ENCODE measurements around the gene PRR13.
"Not testable (repeated sequence)": the region's sequence is repeated elsewhere in the genome, so short reads cannot be mapped to it uniquely, and the experiment has no call there.

The PRR13 gene

GRCh38 chr12:53474077-53474476 lies 32.5 kb downstream of the PRR13 start:
- DNase-seq = no peak

GRCh38 chr12:53474819-53475218 lies 33.3 kb downstream of the PRR13 start:
- no peak for DNase-seq

DNA sequence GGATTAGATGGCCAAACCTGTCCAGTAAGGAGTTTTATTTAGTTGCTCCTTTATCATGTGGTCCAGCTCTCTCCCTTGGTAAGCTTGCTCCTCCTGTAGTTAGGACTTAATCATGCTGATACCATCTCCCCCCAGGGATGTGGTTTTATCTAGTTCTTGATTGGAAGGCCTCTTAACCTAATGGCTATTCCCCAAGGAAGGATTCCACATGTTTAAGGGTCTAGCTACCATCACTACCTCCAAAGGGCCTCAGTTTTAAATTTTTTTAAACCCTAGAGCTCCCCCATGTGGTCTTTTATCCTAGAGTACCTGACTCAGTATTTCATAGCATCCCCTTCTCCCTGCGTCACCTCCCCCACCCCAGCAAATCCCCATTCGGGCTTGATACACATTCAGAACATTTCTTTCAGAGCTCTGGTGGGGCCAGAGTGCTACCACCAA lies 35.3 kb downstream of the PRR13 start:
- DNase-seq = no peak

DNA sequence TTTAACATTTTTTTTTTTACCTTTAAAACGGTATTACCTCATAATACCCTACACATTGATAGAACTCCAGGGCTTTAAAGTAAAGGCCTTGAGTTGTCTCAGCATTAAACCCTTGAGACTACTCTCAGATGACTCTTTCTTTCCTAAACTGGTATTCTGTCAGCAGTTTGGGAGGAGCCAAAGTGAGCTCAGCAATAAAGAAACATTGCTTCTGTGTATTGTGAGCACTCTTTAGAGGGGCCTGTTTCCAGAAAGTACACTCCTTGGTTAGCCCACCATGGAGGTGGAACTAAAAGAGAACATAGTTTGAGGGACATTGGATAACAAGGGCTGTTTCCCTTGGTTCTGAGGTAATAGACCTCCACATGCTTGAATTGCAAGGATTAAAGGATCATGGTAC lies 37.3 kb downstream of the PRR13 start:
- no peak for DNase-seq

DNA sequence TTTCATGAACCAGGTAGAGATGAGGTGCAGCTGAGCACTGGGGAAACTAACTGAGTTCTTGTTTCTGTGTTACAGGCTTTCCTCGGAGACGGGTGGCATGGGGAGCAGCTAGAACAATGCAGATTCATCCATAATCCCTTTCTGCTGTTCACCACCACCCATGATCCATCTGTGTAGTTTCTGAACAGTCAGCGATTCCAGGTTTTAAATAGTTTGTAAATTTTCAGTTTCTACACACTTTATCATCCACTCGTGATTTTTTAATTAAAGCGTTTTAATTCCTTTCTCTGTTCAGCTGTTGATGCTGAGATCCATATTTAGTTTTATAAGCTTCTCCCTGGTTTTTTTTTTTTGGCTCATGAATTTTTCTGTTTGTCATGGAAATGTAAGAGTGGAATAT lies 37.8 kb downstream of the PRR13 start:
- no peak for DNase-seq

DNA sequence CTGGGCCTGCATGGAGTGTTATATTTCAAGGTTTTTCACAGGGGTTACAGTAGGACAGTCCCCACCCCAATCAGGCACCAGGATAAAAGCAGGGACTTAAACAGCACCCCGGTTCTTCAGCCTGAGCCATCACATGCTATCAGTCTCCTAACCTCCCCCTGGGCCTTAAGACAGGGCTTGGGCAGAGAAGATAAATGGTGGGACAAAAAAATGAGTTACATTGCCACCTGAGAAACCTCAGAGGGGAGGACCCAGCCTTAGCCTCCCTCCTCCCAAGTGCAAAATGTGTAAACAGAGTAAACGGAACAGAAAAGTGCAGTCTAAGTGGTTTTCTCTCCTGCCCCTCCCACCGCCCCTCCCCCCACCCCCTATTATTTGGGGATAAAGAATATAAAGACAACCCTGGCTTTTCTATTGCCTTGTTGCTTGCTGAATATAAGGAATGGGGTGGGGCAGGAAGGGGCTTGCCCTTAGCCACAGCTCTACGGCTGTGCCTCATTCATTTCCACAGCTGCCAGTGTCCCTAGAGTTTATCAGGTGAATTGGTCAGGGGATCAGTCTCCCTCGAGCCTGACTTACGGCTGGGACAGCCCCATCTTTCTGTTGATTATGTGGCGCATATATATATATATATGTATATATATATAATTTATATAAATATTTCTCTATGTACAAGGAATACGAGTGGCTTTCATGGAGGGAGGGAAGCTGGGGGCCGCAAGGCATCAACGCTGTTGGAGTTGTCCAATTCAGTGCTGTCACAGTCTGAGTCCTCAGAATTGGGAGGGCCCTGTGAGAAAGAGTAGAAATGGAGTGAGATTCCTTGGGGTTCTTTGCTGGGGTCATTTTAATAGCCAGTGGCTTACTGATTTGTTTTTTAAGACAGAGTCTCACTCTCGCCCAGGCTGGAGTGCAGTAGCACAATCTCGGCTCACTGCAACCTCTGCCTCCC lies 39.2 kb downstream of the PRR13 start:
- no peak for DNase-seq

- not testable (repeated sequence) for DNase-seq
These were observed 39.9 kb downstream of the PRR13 start for GRCh38 chr12:53481458-53481857.

DNA sequence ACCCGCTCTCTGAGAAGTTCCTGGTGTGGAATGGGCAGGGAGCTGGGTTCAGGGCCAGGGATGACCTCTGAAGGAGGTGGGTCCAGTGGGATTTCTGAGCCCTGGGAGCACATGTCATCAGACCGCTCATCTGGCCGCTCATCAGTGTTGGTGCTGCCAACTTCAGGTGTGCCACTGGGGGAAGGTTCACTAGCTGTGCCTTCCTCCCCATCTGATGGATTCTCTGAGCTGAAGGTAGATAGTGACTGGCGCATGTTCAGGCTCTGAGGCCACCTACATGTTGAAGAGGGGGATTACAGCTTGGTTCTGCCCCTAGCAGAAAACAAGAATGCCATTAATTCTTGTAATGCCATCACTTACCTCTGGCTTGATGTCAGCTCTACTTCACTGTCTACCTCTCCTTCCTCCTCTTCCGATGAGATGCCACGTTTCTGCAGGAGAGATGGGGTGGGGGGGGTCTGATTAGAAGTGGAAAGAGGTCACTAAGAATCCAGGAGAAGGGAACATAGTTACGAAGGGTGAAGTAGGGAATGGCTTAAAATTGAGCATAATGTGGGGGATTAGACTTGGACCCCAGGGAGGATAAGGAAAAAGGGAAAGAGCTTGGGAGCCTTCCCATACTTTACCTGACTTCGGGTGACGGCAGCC lies 40.5 kb downstream of the PRR13 start:
- no peak for DNase-seq

DNA sequence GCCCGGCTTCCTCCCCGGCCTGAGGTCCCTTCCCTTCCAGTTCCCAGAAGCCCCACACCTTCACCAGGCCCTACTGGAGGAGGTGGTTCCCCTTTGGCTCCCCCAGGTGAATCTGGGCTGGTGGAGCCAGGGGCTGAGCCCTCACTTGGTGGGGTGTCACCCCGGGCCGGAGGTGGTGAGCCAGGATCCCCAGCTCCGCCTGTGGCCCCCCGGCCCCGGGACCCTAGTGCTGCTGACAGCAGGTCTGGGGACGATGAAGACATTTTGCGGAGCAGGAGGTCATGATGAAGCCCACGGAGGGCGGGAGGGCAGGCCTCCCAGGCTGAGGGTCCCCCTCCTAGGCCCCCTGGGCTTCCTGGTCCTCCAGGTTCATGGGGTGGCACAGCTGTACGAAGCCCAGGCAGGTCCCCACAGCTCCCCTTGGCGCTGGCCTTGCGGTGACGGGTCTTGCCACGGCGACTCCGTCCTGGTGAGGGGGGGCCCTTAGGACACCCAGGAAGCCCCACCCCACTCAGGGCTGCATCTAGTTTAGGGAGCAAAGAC lies 41.2 kb downstream of the PRR13 start:
- no peak for DNase-seq

GRCh38 chr12:53483225-53483978 lies 41.9 kb downstream of the PRR13 start:
- DNase-seq = no peak

DNA sequence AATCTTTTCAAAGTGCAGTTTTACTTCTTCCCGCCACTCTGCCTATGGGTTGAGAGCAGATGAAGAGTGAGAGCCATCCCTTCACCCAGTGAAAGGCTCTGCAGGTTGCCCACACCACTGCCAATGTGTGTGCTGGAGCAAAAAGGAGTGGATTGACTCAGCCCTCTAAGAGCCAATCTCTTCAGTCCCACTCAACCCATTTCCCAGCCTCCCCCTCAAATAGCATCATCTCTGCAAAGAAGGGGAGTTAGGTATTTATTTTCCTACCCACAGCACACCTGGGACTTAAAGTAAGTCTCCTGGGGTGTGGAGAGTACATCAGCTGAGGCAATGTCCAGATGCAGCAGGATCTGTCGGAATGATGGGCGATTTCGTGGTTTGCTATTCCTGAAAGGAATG lies 42.4 kb downstream of the PRR13 start:
- DNase-seq = no peak

DNA sequence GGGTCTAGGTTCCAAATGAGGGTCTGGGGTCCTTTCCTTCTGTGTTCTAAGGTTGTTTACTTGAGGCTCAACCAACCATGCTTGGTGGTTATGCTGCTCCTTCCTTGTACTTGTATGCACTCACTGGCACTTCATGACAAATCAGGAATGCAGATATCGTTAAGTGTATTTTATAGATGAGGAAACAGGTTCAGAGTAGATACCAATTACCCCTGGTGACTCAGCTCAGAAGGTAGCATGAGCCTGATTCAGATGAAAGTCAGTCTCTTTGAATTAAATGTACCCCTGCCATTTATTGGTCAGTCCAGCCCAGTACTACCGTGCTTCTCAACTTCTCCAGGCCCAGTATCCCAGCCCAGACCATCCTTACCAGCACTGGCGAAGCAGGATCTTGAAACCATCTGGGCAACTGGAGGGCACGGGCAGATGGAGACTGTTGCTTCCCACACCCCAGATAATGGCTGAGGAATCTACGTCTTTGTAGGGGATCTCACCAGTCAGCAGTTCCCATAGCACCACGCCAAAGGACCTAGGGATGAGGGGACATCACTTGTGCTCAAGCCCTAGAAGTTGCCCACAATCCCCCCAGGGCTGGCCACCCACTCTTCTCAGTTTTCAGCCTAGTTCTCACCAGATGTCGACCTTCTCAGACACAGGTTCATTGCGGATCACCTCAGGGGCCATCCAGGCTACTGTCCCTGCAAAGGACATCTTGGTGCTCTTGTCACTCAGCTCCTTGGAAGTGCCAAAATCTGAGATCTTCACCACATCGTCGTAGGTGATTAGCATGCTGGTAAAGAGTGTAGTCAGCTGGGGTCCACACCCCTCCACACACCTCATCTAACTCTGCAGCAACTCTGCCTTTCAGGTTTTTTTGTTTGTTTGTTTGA lies 43.4 kb downstream of the PRR13 start:
- no peak for DNase-seq

DNA sequence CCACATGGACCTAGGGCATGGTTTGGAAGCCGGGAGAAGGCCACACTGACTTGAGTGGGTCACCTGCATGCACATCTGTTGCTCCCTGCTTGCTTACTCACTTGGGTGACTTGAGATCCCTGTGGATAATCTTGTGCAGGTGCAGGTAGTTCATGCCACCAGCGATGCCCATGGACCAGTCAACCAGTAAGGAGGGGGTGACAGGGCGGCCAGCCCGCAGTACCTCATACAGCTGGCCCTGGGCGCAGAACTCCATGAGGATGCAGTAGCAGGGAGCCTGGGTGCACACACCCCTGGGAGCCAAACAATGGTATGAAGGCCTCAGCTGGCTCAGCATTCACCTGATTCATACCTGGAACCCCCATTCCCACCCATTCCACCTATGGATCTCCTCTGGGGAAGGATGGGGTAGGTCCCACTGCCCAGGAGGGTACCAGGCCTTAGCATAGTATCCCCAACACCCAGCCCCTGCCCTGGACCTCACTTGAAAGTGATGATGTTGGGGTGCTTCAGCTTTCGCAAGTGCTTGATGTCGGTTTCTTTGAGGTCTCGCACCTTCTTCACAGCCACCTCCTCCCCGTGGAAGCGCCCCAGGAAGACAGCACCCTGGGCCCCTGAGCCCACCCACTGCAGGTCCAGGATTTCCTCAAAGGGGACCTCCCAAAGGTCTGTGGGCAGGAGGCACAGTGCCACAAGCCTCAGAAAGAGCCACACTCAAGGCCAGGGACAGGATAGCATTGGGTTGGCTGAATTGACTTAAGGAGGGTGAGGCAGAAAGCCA lies 44.6 kb downstream of the PRR13 start:
- no peak for DNase-seq

DNA sequence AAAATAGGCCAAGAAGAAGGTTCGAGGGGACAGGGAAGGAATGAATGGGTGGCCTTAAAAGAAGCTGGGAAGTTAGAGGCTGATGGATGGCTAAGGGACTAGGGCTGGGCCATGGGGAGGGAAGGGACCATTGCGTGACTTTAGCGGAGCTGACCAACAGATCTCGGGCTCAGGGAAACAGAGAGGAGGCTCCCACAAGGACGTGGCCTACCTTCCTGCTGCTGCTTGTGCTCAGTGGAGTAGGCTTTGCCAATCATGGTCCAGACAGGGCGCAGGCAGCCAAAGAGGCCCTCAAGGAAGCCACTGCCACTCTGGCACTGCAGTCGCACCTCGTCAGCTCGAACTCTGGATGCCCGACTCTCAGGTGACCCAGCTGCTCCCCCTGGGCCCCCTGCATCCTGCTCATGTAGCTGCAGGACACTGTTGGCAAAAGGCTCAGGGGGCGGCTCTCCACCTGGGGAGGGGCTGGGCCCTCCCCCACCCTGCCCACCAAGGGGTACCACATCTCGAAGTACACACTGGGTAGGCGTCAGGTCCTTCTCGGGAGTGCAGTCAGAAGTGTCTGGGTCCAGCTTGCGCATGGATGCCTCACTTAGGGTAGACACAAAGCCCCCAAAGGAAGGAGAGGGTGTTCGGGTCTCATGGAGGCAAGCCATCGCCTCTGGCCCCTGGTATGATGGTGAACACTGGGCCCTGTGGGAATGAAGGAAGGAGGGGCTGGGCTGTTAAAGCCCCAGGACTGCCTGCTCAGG lies 45.4 kb downstream of the PRR13 start:
- no peak for DNase-seq

DNA sequence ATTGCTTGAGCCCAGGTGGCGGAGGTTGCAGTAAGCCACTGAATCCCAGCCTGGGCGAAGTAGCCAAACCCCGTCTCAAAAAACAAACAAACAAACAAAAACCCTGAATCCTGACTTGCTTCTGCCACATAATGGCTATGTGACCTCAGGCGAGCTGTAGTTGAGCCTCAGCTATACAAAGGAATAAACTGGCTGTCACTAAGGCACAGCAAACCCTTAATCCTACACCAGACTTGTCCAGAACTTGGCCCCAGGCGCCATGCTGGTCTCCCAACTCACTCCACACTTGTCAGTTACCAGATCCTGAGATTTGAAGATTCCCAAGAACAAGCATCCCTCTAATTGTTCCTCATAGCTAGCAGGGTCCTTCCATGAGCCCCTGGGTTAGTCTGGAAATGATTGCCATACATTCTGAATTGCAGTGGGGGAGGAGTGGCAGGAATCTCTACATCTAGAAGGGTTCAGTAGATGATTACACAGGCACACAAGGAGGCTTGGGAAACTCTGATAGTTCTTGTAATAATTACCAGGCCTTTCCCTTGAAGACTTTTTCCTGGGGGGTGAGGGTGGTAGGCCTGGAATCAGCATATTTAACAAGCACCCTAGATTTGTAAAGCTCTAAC lies 47.8 kb downstream of the PRR13 start:
- no peak for DNase-seq

DNA sequence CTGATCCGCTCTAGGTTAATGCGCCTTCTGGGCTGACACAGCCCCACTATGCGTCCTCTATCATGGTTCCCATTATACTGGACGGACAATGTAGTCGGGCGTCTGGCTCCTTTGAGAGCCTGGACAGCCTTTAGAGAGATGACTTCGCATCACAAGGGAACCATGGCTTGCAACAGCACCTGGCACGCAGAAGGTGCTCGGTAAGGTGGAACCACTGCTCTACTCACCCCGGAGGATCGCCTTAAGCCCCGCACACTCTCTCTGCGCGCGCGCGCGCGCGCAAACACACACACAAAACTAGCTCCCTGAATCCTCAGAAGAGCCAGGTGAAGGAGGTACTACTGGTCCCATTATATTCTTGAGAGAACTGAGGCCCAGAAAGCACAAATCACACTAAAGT lies 50.7 kb downstream of the PRR13 start:
- no peak for DNase-seq

GRCh38 chr12:53492830-53493609 lies 51.5 kb downstream of the PRR13 start:
- peak; percentile 90 for DNase-seq

DNA sequence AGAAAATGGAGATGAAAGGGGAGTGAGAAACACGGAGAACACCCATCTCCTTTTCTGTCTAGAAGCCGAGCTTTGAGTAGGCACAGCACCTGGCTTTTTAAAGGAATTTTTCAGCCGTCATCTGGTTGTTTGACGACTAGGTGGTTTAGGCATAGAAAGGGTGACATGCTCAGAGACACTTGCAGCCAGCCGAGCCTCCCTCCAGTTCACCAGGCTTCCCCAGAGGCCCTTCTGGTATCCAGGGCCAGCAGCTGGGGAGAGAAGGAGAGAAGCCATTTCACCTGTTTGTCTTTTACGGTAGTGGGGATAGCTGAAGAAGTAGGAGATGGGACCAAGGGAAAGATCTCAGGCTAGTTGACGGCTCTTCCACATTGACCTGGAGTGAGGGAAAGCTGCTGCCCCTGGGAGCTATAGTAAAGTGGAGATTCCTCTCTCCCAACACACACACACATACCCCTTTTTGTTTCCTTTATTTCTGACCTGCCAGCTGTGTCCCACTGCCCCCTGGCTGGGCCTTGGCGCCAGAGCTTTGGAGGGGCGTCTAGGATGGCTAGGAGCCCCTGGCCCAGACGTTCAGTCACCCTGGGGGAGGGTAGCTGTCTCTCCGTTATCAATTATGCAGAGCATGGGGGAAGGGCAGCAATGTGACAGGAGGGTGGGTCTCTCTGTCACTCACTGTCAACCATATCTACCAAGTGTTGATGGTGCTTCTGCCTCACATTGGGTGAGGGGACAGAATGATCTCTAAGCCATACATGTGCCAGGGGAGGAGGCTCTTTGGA lies 52.3 kb downstream of the PRR13 start:
- DNase-seq = no peak

Data from activated CD4-positive, alpha-beta T cell treated with anti-CD3 and anti-CD28 coated beads for 48 hours (primary cell).